ENCODE results near the gene RESP18.
"Not testable (repeated sequence)": the region's sequence is repeated elsewhere in the genome, so short reads cannot be mapped to it uniquely, and the experiment has no call there.

Gene RESP18

GRCh38 chr2:219325657-219326315, 6.8 kb downstream of the RESP18 start:
- no peak for DNase-seq (ENCODE audit: low read depth in 3 of 3)

- no peak for DNase-seq (ENCODE audit: low read depth in 3 of 3)
Observed at GRCh38 chr2:219325136-219325535, 7.4 kb downstream of the RESP18 start.

- DNase-seq (ENCODE audit: low read depth in 3 of 3): no peak
Observed at GRCh38 chr2:219323434-219323833, 9.1 kb downstream of the RESP18 start.

GRCh38 chr2:219314804-219315468, 17.6 kb downstream of the RESP18 start:
- DNase-seq (ENCODE audit: low read depth in 3 of 3): no peak

- not testable (repeated sequence) for DNase-seq (ENCODE audit: low read depth in 3 of 3)
Observed at GRCh38 chr2:219312683-219313263, 19.8 kb downstream of the RESP18 start.

GRCh38 chr2:219309278-219309677, 23.3 kb downstream of the RESP18 start, which contains the start of gene PTPRN:
PTPRN (minus strand) TSS chr2:219309401; CDS start chr2:219309332, 69 bp downstream.
- no peak for DNase-seq (ENCODE audit: low read depth in 3 of 3)

GRCh38 chr2:219308142-219309101, 24.1 kb downstream of the RESP18 start:
- peak; percentile 32 to 69 (median 37) for DNase-seq (ENCODE audit: low read depth in 3 of 3)

- no peak for DNase-seq (ENCODE audit: low read depth in 3 of 3)
Observed at GRCh38 chr2:219306047-219306446, 26.5 kb downstream of the RESP18 start.

- no peak for DNase-seq (ENCODE audit: low read depth in 3 of 3)
Observed at GRCh38 chr2:219304223-219304622, 28.3 kb downstream of the RESP18 start.

GRCh38 chr2:219302412-219302968, 30.1 kb downstream of the RESP18 start:
- DNase-seq (ENCODE audit: low read depth in 3 of 3): no peak

GRCh38 chr2:219300022-219300421, 32.5 kb downstream of the RESP18 start:
- no peak for DNase-seq (ENCODE audit: low read depth in 3 of 3)

- DNase-seq (ENCODE audit: low read depth in 3 of 3): no peak
Observed at GRCh38 chr2:219299372-219299760, 33.2 kb downstream of the RESP18 start.

- peak; percentile 79 to 88 (median 83) for DNase-seq (ENCODE audit: low read depth in 3 of 3)
Observed at GRCh38 chr2:219298759-219299371, 33.7 kb downstream of the RESP18 start.

- DNase-seq (ENCODE audit: low read depth in 3 of 3): no peak
Observed at GRCh38 chr2:219297766-219298456, 34.6 kb downstream of the RESP18 start.

GRCh38 chr2:219296631-219297391, 35.7 kb downstream of the RESP18 start:
- DNase-seq (ENCODE audit: low read depth in 3 of 3): no peak

GRCh38 chr2:219296142-219296541, 36.4 kb downstream of the RESP18 start:
- DNase-seq (ENCODE audit: low read depth in 3 of 3): no peak

GRCh38 chr2:219294356-219295351, 37.9 kb downstream of the RESP18 start:
- DNase-seq (ENCODE audit: low read depth in 3 of 3): peak; percentile 81 to 85 (median 82)

- no peak for DNase-seq (ENCODE audit: low read depth in 3 of 3)
Observed at GRCh38 chr2:219293736-219294231, 38.8 kb downstream of the RESP18 start.

Data from stimulated activated CD4-positive, alpha-beta T cell treated with anti-CD3 and anti-CD28 coated beads, TNF-alpha, amount 100 ng/mL, for 48 hours (primary cell).